Measurements from ENCODE around the gene IFI6. TPM values are rescaled to one million over a fixed set of nuclear protein-coding genes. Genes with fewer than 3 reads are reported as not detected.

The IFI6 gene
- total RNA-seq, 1 experiment from 2014 or later: 8.6 TPM

GRCh38 chr1:27618341-27619082 lies 53.5 kb downstream of the IFI6 start:
- no peak overlapping the region for H2AFZ ChIP-seq
- intact Hi-C loops (cut with micrococcal nuclease; ENCODE audit: unreplicated experiment): no loop called here
- H3K27ac ChIP-seq: no peak overlapping the region
- H3K4me3 ChIP-seq: no peak overlapping the region
- CTCF ChIA-PET: interaction anchor here (0.6 kb wide), 2 partner anchors 44 to 575 kb away, joined by 6 to 10 read pairs; no protein-coding TSS in a partner anchor
- TF ChIP-seq CTCF (conservative IDR thresholded peaks at IDR 0.05) (no peak), EZH2 (IDR thresholded peaks at IDR 0.05; ENCODE audit: low read depth) (no peak)
- POLR2A ChIA-PET (ENCODE audit: unreplicated experiment): interaction anchor here (0.6 kb wide), 1 partner anchor 11 kb away, joined by 5 read pairs; no protein-coding TSS in a partner anchor
- no peaks in the 10 kb centered on the region for H3K27me3 ChIP-seq (ENCODE audit: insufficient read depth, low read depth)
- DNase-seq: no peak
- no peaks in the 10 kb centered on the region for H3K9me3 ChIP-seq (ENCODE audit: insufficient read depth, low read depth)
- no peaks in the 10 kb centered on the region for H3F3A ChIP-seq (ENCODE audit: insufficient read depth, low read depth)
- H3K4me2 ChIP-seq: no peak overlapping the region
- H3K4me1 ChIP-seq (replicated peaks; ENCODE audit: insufficient read depth): no peaks in the 10 kb centered on the region
- H3K36me3 ChIP-seq (ENCODE audit: low read depth): no peaks in the 10 kb centered on the region
- no peaks in the 10 kb centered on the region for H3K79me2 ChIP-seq (ENCODE audit: low read depth)
- BruUV-seq (replicated peaks): no TSS peak
- H3K9me2 ChIP-seq (ENCODE audit: insufficient read depth): no peaks in the 10 kb centered on the region
- H4K20me1 ChIP-seq (ENCODE audit: insufficient read depth): no peaks in the 10 kb centered on the region

GRCh38 chr1:27617420-27617819 lies 54.6 kb downstream of the IFI6 start:
- no peak for DNase-seq
- intact Hi-C loops (cut with micrococcal nuclease; ENCODE audit: unreplicated experiment): no loop called here
- CTCF ChIA-PET: interaction anchor here (0.6 kb wide), 1 partner anchor 574 kb away, joined by 10 read pairs; no protein-coding TSS in a partner anchor
- H2AFZ ChIP-seq: no peak overlapping the region
- H3K4me1 ChIP-seq (replicated peaks; ENCODE audit: insufficient read depth): no peaks in the 10 kb centered on the region
- H3K9me3 ChIP-seq (ENCODE audit: insufficient read depth, low read depth): no peaks in the 10 kb centered on the region
- TF ChIP-seq EZH2 (IDR thresholded peaks at IDR 0.05; ENCODE audit: low read depth) (no peak), CTCF (conservative IDR thresholded peaks at IDR 0.05) (no peak)
- POLR2A ChIA-PET (ENCODE audit: unreplicated experiment): no interaction called here
- H3K27ac ChIP-seq: no peak overlapping the region
- H3F3A ChIP-seq (ENCODE audit: insufficient read depth, low read depth): no peaks in the 10 kb centered on the region
- BruUV-seq (replicated peaks): no TSS peak
- no peak overlapping the region for H3K4me2 ChIP-seq
- H3K36me3 ChIP-seq (ENCODE audit: low read depth): no peaks in the 10 kb centered on the region
- H3K79me2 ChIP-seq (ENCODE audit: low read depth): no peaks in the 10 kb centered on the region
- H3K9me2 ChIP-seq (ENCODE audit: insufficient read depth): no peaks in the 10 kb centered on the region
- no peak overlapping the region for H3K4me3 ChIP-seq
- H4K20me1 ChIP-seq (ENCODE audit: insufficient read depth): no peaks in the 10 kb centered on the region
- H3K27me3 ChIP-seq (ENCODE audit: insufficient read depth, low read depth): no peaks in the 10 kb centered on the region; the same call in 1 of the 2 replicates

- Histone ChIP-seq H3K4me1 (replicated peaks; ENCODE audit: insufficient read depth) (no peaks in the 10 kb centered on the region), H3K27me3 (ENCODE audit: insufficient read depth, low read depth) (no peaks in the 10 kb centered on the region; the same call in 1 of the 2 replicates), H3K36me3 (ENCODE audit: low read depth) (no peaks in the 10 kb centered on the region), H3F3A (ENCODE audit: insufficient read depth, low read depth) (no peaks in the 10 kb centered on the region), H4K20me1 (ENCODE audit: insufficient read depth) (no peaks in the 10 kb centered on the region), H3K4me2 (no peak overlapping the region), H3K79me2 (ENCODE audit: low read depth) (no peaks in the 10 kb centered on the region), H3K9me2 (ENCODE audit: insufficient read depth) (no peaks in the 10 kb centered on the region), H2AFZ (no peak overlapping the region), H3K9me3 (ENCODE audit: insufficient read depth, low read depth) (no peaks in the 10 kb centered on the region), H3K4me3 (no peak overlapping the region), H3K27ac (no peak overlapping the region)
- TF ChIP-seq EZH2 (IDR thresholded peaks at IDR 0.05; ENCODE audit: low read depth): no peak
- TF ChIP-seq CTCF (conservative IDR thresholded peaks at IDR 0.05): no peak
- BruUV-seq (replicated peaks): no TSS peak
- ChIA-PET CTCF (interaction anchor here (0.6 kb wide), 1 partner anchor 123 kb away, joined by 3 read pairs; no protein-coding TSS in a partner anchor), POLR2A (ENCODE audit: unreplicated experiment) (no interaction called here)
- intact Hi-C loops (cut with micrococcal nuclease; ENCODE audit: unreplicated experiment): no loop called here
- DNase-seq: no peak
These were observed 55.6 kb downstream of the IFI6 start for GRCh38 chr1:27616441-27616840.

Other genes with a start within 250 kb of the IFI6 start
- 96.5 and 134 TPM in 2 replicates for gene WASF2, start 182.0 kb downstream of the IFI6 start, total RNA-seq (2021)
- 45.9 and 48.8 TPM in 2 replicates for gene AHDC1, start 68.0 kb downstream of the IFI6 start, total RNA-seq (2021)
- gene FGR, start 37.0 kb downstream of the IFI6 start, total RNA-seq (2021): not detected in 2 replicates
- 9.4 and 9.9 TPM in 2 replicates for gene FAM76A, start 53.8 kb upstream of the IFI6 start, total RNA-seq (2021)
- gene STX12, start 101.0 kb upstream of the IFI6 start, total RNA-seq (2021): 19.2 and 23.7 TPM in 2 replicates
- 29.2 and 38.4 TPM in 2 replicates for gene PPP1R8, start 158.6 kb upstream of the IFI6 start, total RNA-seq (2021)
- 3.1 and 10.7 TPM in 2 replicates for gene THEMIS2, start 200.4 kb upstream of the IFI6 start, total RNA-seq (2021)
- 21.1 and 29.1 TPM in 2 replicates for gene RPA2, start 242.4 kb upstream of the IFI6 start, total RNA-seq (2021)

All from PC-9 (cell line).